Peyer's patch (tissue), 4 donors: ENCODE data around the gene R3HDM2. TPM values are rescaled to one million over a fixed set of nuclear protein-coding genes. Genes with fewer than 3 reads are reported as not detected.
"Not testable (repeated sequence)": the region's sequence is repeated elsewhere in the genome, so short reads cannot be mapped to it uniquely, and the experiment has no call there.

Experiments
- DNase-seq, 3 donors: peaks; one replicate each; pipeline ENCODE4 v3.0.0-alpha.2; 2017 to 2019
- H3K27ac ChIP-seq, 4 donors: fragments of 200-600 bp; sonication (generic); one replicate each; pipeline ENCODE4 v1.5.1; 2016 to 2019
- H3K27me3 ChIP-seq, 2 donors: fragments of 200-600 bp; sonication (generic); one replicate each; pipeline ENCODE4 v1.5.1; 2019
- H3K36me3 ChIP-seq, 3 donors: fragments of 200-600 bp; sonication (generic); one replicate each; pipeline ENCODE4 v1.5.1; 2016 to 2019
- H3K4me1 ChIP-seq, 4 donors: fragments of 200-600 bp; sonication (generic); one replicate each; pipeline ENCODE4 v1.5.1; 2016 to 2019
- H3K4me3 ChIP-seq, 4 donors: fragments of 200-600 bp; sonication (generic); 1 replicate in 3 of 4; 2 replicates in 1 of 4; pipeline ENCODE4 v1.5.1; 2016 to 2019; ENCODE audit warnings: mild to moderate bottlenecking in 1 of 4
- H3K9me3 ChIP-seq, 4 donors: fragments of 200-600 bp; sonication (generic); one replicate each; pipeline ENCODE4 v1.5.1; 2016 to 2019; ENCODE audit warnings: mild to moderate bottlenecking in 1 of 4
- POLR2A ChIP-seq, 2 donors: fragments of 450-650 bp; IDR thresholded peaks; one replicate each; pipeline ENCODE4 v1.5.1; 2017; ENCODE audit warnings: antibody characterized with exemption in 2 of 2, mild to moderate bottlenecking in 2 of 2, moderate library complexity in 2 of 2
- total RNA-seq, 4 donors: library from RNA; depleted of rRNA; stranded (reverse); fragments of >200 nt; gene quantifications; one replicate each; pipeline ENCODE4 v1.1.0, GENCODE V29; 2016
- TF ChIP-seq, protein P1 (sequence below), 6 experiments: fragments of 450-650 bp in 4 of 6; fragments of 200-600 bp in 2 of 6; sonication (generic) in 1 of 6; IDR thresholded peaks; one replicate each; pipeline ENCODE4 v1.5.1; 2017 to 2019; ENCODE audit warnings: antibody characterized with exemption in 6 of 6, mild to moderate bottlenecking in 3 of 6, moderate library complexity in 1 of 6

The R3HDM2 gene
- total RNA-seq, 4 donors from 2014 or later = 23.1 to 145 (median 54.8) TPM

DNA sequence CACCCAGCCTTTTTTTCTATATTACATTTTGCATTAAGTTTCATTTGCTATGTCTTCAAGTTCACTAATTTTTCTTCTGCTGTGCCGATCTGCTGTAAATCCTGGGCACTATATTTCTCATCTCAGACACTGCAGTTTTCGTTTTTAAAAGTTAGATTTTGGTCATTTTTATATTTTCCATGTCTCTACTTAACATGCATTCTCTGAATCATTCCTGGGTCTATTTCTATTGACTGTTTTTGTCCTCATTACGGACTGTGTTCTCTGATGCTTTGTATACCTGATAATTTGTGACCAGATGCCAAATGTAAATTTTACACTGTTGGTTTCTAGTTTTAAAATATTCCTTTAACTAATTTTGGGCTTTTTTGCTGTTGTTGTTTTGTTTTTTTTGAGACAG, 64.5 kb downstream of the R3HDM2 start:
- no peak overlapping the region for H3K27ac ChIP-seq
- no peaks in the 10 kb centered on the region for H3K9me3 ChIP-seq
- TF ChIP-seq, protein P1, sequence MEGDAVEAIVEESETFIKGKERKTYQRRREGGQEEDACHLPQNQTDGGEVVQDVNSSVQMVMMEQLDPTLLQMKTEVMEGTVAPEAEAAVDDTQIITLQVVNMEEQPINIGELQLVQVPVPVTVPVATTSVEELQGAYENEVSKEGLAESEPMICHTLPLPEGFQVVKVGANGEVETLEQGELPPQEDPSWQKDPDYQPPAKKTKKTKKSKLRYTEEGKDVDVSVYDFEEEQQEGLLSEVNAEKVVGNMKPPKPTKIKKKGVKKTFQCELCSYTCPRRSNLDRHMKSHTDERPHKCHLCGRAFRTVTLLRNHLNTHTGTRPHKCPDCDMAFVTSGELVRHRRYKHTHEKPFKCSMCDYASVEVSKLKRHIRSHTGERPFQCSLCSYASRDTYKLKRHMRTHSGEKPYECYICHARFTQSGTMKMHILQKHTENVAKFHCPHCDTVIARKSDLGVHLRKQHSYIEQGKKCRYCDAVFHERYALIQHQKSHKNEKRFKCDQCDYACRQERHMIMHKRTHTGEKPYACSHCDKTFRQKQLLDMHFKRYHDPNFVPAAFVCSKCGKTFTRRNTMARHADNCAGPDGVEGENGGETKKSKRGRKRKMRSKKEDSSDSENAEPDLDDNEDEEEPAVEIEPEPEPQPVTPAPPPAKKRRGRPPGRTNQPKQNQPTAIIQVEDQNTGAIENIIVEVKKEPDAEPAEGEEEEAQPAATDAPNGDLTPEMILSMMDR (IDR thresholded peaks at IDR 0.05) = no peak
- TF ChIP-seq POLR2A (IDR thresholded peaks at IDR 0.05) = no peak
- no peaks in the 10 kb centered on the region for H3K27me3 ChIP-seq
- no peak overlapping the region for H3K4me3 ChIP-seq
- H3K36me3 ChIP-seq = no peaks in the 10 kb centered on the region
- no peak for DNase-seq
- H3K4me1 ChIP-seq = peaks cover 0 to 6% (median 0%) of the 10 kb centered on the region in 4 donors

DNA sequence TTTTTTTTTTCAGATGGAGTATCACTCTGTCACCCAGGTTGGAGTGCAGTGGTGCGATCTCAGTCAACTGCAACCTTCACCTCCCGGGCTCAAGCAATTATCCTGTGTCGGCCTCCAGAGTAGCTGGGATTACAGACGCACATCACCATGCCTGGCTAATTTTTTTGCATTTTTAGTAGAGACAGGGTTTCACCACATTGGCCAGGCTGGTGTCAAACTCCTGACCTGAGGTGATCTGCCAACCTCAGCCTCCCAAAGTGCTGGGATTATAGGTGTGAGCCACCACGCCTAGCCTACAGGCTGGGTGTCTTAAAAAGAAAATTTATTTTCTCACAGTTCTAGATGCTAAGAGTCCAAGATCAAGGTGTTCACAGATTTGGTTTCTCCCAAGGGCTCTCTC, 66.7 kb downstream of the R3HDM2 start:
- DNase-seq, H3K9me3 ChIP-seq, H3K4me1 ChIP-seq, H3K4me3 ChIP-seq, H3K36me3 ChIP-seq, H3K27ac ChIP-seq, H3K27me3 ChIP-seq: not testable (repeated sequence)

- no peaks in the 10 kb centered on the region for H3K27me3 ChIP-seq
- no peak overlapping the region for H3K27ac ChIP-seq
- no peaks in the 10 kb centered on the region for H3K4me1 ChIP-seq
- DNase-seq = no peak
- H3K9me3 ChIP-seq = no peaks in the 10 kb centered on the region
- H3K36me3 ChIP-seq = no peaks in the 10 kb centered on the region
- H3K4me3 ChIP-seq = no peak overlapping the region
- TF ChIP-seq POLR2A (IDR thresholded peaks at IDR 0.05) = no peak
- TF ChIP-seq, protein P1 (IDR thresholded peaks at IDR 0.05) = no peak
These were observed 70.4 kb downstream of the R3HDM2 start for GRCh38 chr12:57360468-57360867.

GRCh38 chr12:57358646-57359045, 72.2 kb downstream of the R3HDM2 start:
- no peak for TF ChIP-seq POLR2A (IDR thresholded peaks at IDR 0.05)
- TF ChIP-seq, protein P1 (IDR thresholded peaks at IDR 0.05) = no peak
- Histone ChIP-seq H3K36me3 (no peaks in the 10 kb centered on the region), H3K9me3 (no peaks in the 10 kb centered on the region), H3K27me3 (no peaks in the 10 kb centered on the region), H3K4me3 (no peak overlapping the region), H3K27ac (no peak overlapping the region), H3K4me1 (no peaks in the 10 kb centered on the region)
- DNase-seq = no peak

GRCh38 chr12:57355734-57356133, 75.1 kb downstream of the R3HDM2 start:
- H3K27ac ChIP-seq = no peak overlapping the region
- DNase-seq = no peak
- H3K4me1 ChIP-seq = no peaks in the 10 kb centered on the region
- no peaks in the 10 kb centered on the region for H3K9me3 ChIP-seq
- no peak overlapping the region for H3K4me3 ChIP-seq
- H3K36me3 ChIP-seq = peaks cover 0 to 4% (median 0%) of the 10 kb centered on the region in 3 donors
- H3K27me3 ChIP-seq = no peaks in the 10 kb centered on the region
- TF ChIP-seq, protein P1 (IDR thresholded peaks at IDR 0.05) = no peak
- no peak for TF ChIP-seq POLR2A (IDR thresholded peaks at IDR 0.05)

DNA sequence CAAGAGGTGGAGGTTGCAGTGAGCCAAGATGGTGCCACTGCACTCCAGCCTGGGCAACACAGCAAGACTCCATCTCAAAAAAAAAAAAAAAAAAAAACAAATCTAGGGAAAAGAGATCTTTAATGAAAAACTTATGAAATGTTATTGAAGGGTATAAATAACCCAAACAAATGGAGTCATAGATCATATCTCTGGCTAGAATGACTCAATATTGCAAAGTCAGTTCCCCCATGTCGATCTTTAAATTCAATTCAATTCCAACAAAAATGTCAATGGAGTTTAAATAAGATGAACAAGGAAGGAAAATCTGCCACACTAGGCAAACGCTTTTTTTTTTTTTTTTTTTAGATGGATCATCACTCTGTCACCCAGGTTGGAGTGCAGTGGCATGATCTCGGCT, 78.7 kb downstream of the R3HDM2 start:
- no peaks in the 10 kb centered on the region for H3K27me3 ChIP-seq
- no peak overlapping the region for H3K4me3 ChIP-seq
- DNase-seq = no peak
- no peaks in the 10 kb centered on the region for H3K9me3 ChIP-seq
- H3K4me1 ChIP-seq = no peaks in the 10 kb centered on the region
- H3K36me3 ChIP-seq = peaks cover 0 to 7% (median 0%) of the 10 kb centered on the region in 3 donors
- no peak overlapping the region for H3K27ac ChIP-seq
- TF ChIP-seq POLR2A (IDR thresholded peaks at IDR 0.05) = no peak
- TF ChIP-seq, protein P1 (IDR thresholded peaks at IDR 0.05) = no peak
